NK-92 (cell line): ENCODE data around the gene ID4.
"Not testable (repeated sequence)": the region's sequence is repeated elsewhere in the genome, so short reads cannot be mapped to it uniquely, and the experiment has no call there.

Experiments
- DNase-seq: peaks from one replicate; lab custom pipeline; 2025; ENCODE audit not compliant: unreplicated experiment; lab: John Stamatoyannopoulos, UW

Gene ID4

DNA sequence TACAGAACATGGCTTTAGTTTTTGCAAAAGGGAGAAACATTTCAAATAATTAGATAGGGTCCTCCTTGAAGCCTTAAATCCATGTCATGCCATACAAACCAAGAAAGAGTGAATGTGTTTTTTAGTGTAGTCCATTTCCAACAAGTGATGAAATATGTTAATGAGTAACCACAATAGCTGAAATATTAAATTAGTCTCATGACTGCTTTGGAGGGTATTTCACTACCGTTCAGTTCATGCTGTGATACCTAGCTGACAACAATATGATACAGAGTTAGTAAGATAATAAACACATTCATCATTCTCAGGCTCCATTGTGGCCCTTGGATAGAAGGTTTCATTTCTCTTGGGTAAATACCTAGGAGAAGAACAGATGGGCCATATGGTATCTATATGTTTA is 5.8 kb upstream of the ID4 start:
- DNase-seq, result no peak

DNA sequence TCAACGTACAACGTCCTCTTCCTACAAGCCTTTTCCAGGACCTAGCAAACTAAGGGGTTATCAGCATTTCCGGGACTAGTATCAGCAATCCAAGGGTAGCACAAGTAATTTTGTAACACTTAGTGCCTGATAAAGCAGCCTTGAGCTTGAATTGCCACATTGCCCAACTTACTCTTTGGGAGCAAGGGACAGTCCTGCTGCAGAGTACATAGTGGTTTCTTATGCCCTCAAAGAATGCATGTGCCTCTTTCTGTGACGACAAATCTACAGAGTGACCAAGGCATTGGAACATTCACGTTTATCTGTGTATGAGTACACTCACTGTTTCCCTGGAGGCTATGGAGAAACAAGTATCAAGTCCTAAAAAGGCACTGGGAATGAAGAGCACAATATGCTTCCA is 3.2 kb upstream of the ID4 start:
- DNase-seq, result no peak

GRCh38 chr6:19834858-19835257 is 2.3 kb upstream of the ID4 start:
- no peak for DNase-seq

DNA sequence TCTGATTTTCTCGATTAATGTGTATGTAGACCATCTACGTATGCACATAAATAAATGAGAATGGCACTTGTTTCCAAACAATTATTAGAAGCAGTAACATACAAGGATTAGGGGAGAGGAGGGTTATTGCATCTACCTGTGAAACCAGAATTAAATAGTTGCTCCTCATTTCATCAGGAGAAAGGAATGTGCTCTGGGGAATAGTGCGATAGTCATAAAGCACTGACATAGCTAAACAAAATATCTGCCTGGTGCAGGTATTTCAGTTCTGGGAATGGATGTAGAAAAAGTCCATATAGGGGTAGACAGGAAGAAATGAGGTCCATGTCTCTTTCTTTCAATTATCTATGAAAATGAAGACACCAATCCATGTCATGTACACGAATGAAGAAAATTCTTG is 1.6 kb upstream of the ID4 start:
- DNase-seq, result no peak

DNA sequence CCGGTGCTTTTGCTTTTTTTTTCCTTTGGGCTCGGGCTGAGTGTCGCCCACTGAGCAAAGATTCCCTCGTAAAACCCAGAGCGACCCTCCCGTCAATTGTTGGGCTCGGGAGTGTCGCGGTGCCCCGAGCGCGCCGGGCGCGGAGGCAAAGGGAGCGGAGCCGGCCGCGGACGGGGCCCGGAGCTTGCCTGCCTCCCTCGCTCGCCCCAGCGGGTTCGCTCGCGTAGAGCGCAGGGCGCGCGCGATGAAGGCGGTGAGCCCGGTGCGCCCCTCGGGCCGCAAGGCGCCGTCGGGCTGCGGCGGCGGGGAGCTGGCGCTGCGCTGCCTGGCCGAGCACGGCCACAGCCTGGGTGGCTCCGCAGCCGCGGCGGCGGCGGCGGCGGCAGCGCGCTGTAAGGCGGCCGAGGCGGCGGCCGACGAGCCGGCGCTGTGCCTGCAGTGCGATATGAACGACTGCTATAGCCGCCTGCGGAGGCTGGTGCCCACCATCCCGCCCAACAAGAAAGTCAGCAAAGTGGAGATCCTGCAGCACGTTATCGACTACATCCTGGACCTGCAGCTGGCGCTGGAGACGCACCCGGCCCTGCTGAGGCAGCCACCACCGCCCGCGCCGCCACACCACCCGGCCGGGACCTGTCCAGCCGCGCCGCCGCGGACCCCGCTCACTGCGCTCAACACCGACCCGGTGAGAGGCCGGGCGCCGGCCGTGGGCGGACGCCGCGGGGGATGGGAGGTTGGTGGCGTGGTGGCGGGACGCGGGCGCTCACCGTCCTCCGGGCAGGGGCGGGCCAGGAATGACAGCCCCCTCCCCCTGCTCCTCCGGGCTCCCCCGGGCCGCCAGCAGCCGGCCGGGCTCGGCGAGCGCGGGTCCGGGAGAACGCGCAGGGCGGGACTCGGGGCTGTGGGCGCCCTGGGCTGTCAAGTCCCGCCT is 606 bp downstream of the ID4 start:
- DNase-seq, result no peak

- no peak for DNase-seq
Measured at GRCh38 chr6:19838442-19839236, 1.5 kb downstream of the ID4 start.

DNA sequence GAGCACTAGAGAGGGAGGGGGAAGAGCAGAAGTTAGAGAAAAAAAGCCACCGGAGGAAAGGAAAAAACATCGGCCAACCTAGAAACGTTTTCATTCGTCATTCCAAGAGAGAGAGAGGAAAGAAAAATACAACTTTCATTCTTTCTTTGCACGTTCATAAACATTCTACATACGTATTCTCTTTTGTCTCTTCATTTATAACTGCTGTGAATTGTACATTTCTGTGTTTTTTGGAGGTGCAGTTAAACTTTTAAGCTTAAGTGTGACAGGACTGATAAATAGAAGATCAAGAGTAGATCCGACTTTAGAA is 2.0 kb downstream of the ID4 start:
- DNase-seq, result no peak

- no peak for DNase-seq
Measured at GRCh38 chr6:19839788-19840187, 2.6 kb downstream of the ID4 start.

GRCh38 chr6:19841181-19841580 is 4.0 kb downstream of the ID4 start:
- DNase-seq, result no peak

- no peak for DNase-seq
Measured at GRCh38 chr6:19842030-19842615, 5.0 kb downstream of the ID4 start.

DNA sequence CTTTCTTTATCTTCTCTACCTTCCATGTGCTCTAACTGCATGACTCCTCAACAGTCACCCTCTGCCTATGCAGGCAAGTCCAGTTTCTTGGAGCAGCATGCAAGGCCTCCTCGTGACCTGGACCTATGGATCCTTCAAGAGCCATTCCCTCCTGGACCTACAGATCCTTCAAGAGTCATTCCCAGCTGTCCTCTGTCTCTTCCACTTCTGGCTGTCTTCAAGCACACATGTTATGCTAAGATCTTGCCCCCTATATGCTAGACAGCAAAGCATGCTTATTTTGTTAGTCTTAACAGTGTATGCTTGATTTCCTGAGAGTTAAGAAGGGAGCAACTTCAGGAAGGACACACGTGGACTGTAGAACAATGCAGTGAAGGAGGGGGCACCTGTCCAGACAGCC is 7.5 kb downstream of the ID4 start:
- DNase-seq, result no peak

- no peak for DNase-seq
Measured at GRCh38 chr6:19845266-19846041, 8.3 kb downstream of the ID4 start.

- DNase-seq, result no peak
Measured at GRCh38 chr6:19848465-19849029, 11.4 kb downstream of the ID4 start.

DNA sequence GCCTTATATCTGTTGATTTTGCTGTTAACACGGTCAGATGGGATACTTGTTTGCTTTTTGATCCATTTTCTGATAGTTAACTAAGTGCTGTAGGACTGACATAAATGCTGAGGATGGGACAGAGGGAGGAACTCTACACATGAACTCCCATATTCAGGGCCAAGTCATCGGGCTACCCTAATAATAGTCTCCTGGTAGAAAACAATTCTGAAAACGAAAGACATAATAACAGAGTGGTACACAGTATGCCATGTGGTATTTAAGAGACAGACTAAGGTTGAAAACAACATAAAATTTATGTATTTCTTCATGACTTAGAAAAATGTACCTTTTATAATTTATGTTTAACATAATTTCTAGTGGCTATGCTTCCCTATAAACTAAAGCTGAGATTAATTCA is 12.0 kb downstream of the ID4 start:
- DNase-seq, result no peak

GRCh38 chr6:19849755-19850154 is 12.6 kb downstream of the ID4 start:
- no peak for DNase-seq

- DNase-seq, result no peak
Measured at GRCh38 chr6:19851241-19852089, 14.3 kb downstream of the ID4 start.

DNA sequence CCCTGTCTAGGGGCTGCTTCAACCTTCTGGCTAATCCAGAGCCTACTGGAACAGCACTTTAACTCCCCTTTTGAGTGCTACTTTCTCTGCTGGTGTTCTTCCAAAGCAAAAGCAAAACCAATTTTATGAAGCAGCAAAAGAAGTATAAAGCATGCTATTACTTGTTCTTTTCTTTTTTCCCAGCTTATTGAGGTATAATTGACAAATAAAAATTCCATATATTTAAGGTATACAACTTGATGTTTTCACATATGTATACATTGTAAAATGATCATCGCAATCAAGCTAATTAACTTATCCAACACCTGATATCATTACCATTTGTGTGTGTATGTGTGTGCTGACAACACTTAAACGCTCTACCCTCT is 14.9 kb downstream of the ID4 start:
- DNase-seq, result no peak

DNA sequence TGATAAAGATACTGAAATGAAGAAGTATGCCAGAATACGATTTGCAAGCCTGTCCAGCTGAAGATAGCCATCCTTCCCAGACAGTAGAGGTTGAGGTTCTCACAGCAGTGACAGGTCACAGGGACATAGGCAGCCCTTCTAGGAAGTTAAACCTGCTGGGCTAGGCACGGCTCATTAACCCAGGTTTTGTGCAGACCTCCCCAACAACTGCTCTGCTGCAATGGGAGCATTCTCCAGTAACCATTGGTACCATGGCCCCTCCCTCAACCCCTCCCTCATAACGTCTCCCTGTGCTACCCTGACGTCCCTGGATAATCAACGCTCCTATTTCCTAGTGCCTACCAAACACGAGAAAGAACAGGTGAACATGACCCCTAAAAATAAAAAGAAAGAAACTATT is 15.8 kb downstream of the ID4 start:
- DNase-seq, result no peak

GRCh38 chr6:19854421-19855015 is 17.3 kb downstream of the ID4 start:
- not testable (repeated sequence) for DNase-seq

- DNase-seq, result no peak
Measured at GRCh38 chr6:19855536-19855935, 18.4 kb downstream of the ID4 start.
